Uterus (tissue), 2 donors: ENCODE measurements around the gene HOXB4.

ENCODE experiments used
- CTCF ChIP-seq, 4 experiments: fragments of 200-600 bp in 2 of 4; fragments of 450-650 bp in 2 of 4; sonication (generic) in 2 of 4; IDR thresholded peaks; one replicate each; pipeline ENCODE4 v1.5.1; 2016 to 2019; ENCODE audit warnings: antibody characterized with exemption in 4 of 4, mild to moderate bottlenecking in 2 of 4, moderate library complexity in 1 of 4
- POLR2A ChIP-seq, 2 donors: fragments of 450-650 bp; IDR thresholded peaks; one replicate each; pipeline ENCODE4 v1.6.1; 2016; ENCODE audit warnings: antibody characterized with exemption in 2 of 2, mild to moderate bottlenecking in 1 of 2, moderate library complexity in 1 of 2

GRCh38 chr17:48541036-48541576, 37.0 kb downstream of the HOXB4 start:
- no peak for TF ChIP-seq CTCF (IDR thresholded peaks at IDR 0.05)
- no peak for TF ChIP-seq POLR2A (IDR thresholded peaks at IDR 0.05)
